Glomerular visceral epithelial cell (primary cell): ENCODE measurements around the gene CHRNA7.

Experiments
- DNase-seq: peaks from one replicate; pipeline ENCODE4 v3.0.0-alpha.2; 2016; ENCODE audit errors: extremely low spot score

Gene CHRNA7

GRCh38 chr15:32029862-32030781, at the start of gene CHRNA7:
TSS of gene CHRNA7 (plus strand) at chr15:32030515. CDS start at chr15:32030595, 80 bp downstream.
- DNase-seq = peak; percentile 67

- DNase-seq = no peak
Measured at GRCh38 chr15:31985607-31986006, 44.7 kb upstream of the CHRNA7 start.

DNA sequence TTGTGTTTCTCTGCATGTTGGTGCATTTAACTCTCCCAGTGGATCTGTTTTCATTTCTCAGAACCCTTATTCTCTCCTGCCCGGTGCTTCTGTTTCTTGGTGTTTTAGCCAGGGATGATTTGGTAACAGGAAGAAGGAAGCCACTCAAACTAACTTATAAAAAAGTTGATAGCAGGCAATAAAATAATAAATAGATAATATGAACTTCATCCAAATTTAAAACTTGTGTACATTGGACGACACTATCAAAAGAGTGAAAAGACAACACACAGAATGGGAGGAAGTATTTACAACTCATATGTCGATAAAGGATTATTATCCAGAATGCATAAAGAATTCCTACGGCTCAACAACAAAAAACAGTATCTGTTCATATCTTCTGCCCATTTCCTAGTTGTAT, 37.3 kb upstream of the CHRNA7 start:
- DNase-seq = no peak

DNA sequence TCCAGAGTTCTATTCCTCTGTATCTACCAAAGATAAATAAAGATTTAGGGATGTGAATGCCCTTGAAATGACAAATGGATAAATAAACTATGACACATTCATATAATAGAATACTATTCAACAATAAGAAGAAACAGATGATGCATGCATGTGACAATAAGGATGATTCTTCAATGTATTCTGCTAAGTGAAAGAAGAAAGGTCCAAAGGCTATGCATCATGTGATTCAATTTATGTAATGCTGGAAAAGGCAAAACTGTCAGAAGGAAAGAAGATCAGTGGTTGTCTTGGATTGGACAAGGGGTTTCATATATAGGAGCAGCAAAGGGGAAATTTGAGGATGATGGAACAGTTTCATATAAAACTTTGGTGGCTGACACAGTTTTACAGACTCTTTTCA, 32.6 kb upstream of the CHRNA7 start:
- DNase-seq = no peak

DNA sequence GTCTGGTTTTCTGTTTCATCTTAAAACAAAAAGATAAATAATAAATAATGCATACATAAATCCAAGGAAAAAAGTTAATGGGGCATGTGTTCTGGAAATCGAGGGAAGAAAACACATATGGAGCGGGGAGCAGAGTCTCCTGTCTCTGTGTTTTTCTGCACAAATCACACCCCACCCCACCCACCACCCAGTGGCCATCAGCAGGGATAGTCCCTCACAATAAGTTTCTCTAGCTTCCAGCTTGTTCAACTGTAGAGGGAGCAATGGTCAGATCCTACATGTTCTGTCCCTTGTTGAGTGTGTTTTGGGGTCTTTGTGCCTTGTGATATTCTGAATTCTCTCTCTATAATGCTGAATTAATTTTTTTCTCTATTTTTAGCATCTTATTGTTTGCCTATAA, 26.8 kb upstream of the CHRNA7 start:
- DNase-seq = no peak

DNA sequence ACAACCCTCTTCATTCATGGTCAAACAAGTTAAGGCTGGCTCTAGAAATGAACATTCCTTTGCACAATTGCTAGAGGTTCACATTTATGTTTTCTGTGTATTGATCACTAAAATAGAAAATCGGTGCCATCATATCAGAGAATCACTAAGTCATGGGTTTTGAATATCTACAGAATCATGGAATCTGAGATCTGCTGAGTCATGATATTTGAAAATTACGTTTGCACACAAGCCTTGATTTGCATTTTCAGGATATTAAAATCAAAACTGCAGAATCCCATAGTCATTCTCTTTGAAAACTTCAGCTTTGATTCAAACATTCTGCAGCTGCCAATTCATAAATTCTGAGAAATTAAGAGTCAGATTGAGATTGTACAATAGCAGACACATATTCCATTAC, 26.1 kb upstream of the CHRNA7 start:
- DNase-seq = no peak

DNA sequence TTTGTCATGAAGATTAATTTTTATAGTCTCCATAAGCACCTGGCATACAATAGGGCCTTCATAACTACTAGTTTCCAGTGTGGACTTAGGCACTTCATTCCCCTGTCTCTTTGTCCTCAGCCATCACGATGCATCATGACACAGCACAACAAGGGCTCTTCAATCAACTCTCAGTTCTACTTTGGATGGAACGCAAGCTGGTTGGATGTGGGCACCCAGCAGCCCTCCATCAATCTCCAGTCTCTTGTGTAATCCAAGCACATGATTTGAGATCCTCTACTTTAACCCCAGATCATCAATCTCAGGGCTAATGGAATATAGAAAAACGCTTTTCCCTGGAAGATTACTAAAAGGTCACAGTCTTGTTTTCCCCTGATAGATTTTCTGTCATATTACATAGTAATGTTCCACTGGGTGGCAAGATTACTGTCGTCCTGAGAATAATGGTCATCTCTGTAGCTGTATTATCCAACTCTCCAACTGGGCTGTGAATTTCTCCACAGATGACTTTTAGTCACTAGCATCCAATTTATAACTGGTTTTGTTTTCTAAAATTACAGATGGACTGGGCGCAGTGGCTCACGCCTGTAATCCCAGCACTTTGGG, 22.9 kb upstream of the CHRNA7 start:
- no peak for DNase-seq

DNA sequence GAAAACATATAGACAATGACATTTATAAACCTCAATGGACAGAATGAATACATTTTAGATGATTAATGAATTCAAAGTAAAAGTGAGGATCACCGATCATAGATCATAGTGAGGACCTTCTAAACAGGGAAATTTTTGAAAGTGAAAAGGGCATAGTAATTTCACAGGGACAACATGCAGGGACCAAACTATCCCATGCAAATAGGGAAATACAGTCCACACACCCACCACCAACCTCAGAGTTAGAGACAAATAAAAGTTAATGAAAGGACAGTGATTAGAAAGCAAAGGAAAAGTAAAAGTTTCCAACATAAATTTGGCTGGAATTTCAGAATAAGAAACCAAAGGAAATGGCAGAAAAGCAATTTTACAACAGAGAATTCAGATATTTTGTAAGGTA, 15.4 kb upstream of the CHRNA7 start:
- no peak for DNase-seq

GRCh38 chr15:32020156-32020555, 10.2 kb upstream of the CHRNA7 start:
- no peak for DNase-seq

GRCh38 chr15:32028921-32029320, 1.4 kb upstream of the CHRNA7 start:
- DNase-seq = no peak

DNA sequence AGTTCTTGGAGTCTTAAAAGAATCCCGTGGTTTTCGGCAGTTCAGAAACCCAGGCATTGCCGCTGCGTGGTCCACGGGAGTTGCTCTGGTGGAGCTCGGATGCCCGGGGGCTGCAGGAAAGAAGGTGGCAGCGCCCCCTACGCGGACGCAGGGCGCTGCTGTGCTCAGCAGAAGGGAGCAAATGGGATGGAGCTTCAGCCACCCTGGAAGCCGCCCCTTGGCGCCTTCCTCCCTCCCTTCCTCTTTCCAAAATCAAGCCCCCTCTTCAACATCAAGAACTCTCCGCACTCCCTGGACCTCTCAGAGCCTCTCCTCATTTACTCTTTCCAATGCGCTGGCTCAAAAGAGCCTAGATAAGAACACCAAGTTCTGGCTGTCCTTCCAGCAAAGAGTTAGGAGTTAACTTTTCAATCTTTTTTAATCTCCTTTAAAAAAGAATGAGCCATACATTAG, 880 bp upstream of the CHRNA7 start:
- DNase-seq = no peak

DNA sequence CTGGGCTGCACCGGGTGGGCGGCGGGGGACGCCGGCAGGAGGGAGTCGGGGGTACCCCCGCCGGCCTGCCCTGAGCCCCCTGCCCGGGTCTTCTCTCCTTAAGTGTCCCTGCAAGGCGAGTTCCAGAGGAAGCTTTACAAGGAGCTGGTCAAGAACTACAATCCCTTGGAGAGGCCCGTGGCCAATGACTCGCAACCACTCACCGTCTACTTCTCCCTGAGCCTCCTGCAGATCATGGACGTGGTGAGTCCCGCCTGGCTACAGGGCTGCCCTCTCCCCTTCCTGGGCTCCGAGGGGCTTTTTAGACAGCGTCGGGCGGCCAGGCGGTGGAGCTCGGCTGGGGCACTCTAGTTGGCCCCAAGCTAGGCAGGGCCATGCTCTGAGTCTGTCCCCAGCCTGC, 480 bp downstream of the CHRNA7 start:
- DNase-seq = no peak

GRCh38 chr15:32033186-32033890, 3.0 kb downstream of the CHRNA7 start:
- DNase-seq = no peak

GRCh38 chr15:32034106-32034505, 3.8 kb downstream of the CHRNA7 start:
- no peak for DNase-seq

- DNase-seq = no peak
Measured at GRCh38 chr15:32035285-32035684, 5.0 kb downstream of the CHRNA7 start.

- DNase-seq = no peak
Measured at GRCh38 chr15:32036971-32037370, 6.7 kb downstream of the CHRNA7 start.

DNA sequence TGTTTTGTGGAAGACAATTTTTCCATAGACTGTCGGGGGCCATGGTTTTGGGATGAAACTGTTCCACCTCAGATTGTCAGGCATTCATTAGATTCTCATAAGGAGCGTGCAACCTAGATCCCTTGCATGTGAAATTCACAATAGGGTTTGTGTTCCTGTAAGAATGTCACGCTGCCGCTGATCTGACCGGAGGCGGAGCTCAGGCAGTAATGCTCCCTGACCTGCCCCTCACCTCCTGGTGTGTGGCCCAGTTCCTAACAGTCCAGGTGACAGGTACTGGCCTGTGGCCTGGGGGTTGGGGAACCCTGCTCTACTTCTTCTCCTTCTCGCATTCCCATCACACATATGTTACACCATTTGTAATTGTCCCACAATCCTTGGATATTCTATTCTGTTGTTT, 11.0 kb downstream of the CHRNA7 start:
- no peak for DNase-seq

DNA sequence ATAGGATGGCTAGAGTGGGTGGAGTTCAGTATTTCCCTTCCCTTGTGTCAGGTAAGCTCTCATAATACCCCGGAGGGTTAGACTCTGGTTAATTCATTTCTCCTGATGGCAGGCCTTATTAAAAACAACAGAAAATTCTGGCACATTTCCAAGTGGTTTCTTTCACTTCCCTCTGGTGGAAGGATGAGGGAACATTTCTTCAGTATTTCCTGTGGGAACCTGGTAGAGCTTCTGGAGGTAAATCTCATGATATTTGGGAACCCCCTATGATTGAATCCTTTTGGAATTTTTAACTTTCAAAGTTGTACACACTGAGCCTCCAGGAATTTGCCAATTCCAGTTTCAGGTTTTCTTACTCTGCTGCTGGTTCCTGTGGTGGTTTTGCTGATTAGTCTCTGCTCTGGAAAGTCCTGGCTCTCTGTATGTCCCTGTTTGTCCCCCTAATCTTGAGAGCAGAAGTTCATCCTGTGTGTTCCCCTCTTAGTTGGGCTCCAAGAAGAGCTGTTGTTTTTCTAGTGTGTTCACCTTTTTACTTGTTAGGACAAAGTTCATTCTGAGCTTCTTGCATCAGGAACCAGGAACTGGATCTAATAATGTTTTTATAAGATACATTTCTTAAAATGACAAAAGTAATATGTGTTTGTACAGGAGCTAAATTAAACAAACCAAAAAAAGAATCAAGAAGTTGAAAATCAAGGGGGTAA, 12.1 kb downstream of the CHRNA7 start:
- DNase-seq = no peak

GRCh38 chr15:32053719-32054118, 23.4 kb downstream of the CHRNA7 start:
- DNase-seq = no peak

DNA sequence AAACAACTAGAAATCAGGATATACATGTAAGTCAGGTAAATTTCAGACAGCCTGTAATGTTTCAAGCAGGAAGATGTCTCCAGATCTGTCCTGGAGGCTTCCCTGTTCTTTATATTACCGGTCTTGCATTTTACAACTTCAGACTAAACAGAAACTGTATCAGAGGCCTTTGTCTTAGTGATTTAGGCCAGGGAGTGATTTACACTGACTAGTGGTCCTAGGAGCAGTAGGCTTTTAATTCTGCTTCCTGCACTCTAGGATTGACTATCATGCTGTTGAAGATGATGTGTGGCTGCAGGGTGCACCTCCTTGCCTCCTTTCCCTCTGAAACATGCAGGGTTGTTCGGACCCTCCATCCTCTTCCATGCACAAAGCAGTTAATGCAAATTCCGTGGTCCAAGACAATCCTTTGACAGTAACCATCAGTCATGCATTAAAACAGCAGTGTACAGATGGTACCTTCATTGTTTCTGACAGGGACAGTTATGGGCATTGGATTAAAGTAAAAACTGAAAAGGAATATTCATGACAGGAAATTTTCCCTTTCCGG, 27.6 kb downstream of the CHRNA7 start:
- DNase-seq = no peak

DNA sequence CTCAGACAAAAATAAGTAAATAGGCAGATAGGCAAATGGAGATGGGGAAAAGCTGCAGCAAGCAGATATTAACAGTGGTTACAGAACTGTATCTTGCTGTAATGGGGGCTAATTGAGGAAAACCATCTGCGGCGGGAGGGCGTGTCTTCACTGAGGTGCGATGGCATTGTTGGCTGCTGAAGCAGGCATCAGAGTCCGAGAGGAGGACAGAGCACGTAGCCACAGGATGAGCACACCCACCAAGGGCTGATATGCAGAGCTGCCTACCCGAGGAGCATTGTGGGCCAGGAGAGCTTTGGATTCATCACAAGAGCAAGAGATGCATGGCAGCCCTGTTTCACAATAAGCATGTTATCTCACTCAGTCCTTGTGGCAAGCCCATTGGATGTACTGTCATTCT, 30.4 kb downstream of the CHRNA7 start:
- DNase-seq = no peak

- DNase-seq = no peak
Measured at GRCh38 chr15:32067115-32067514, 36.8 kb downstream of the CHRNA7 start.
